ENCODE results near the gene SRSF8.

Gene SRSF8

GRCh38 chr11:95076981-95077380, 10.3 kb downstream of the SRSF8 start:
- H3K4me3 ChIP-seq (replicated peaks; ENCODE audit: low read depth, low read length): no peak overlapping the region
- DNase-seq (ENCODE audit: low read depth): no peak
- TF ChIP-seq, protein P1, sequence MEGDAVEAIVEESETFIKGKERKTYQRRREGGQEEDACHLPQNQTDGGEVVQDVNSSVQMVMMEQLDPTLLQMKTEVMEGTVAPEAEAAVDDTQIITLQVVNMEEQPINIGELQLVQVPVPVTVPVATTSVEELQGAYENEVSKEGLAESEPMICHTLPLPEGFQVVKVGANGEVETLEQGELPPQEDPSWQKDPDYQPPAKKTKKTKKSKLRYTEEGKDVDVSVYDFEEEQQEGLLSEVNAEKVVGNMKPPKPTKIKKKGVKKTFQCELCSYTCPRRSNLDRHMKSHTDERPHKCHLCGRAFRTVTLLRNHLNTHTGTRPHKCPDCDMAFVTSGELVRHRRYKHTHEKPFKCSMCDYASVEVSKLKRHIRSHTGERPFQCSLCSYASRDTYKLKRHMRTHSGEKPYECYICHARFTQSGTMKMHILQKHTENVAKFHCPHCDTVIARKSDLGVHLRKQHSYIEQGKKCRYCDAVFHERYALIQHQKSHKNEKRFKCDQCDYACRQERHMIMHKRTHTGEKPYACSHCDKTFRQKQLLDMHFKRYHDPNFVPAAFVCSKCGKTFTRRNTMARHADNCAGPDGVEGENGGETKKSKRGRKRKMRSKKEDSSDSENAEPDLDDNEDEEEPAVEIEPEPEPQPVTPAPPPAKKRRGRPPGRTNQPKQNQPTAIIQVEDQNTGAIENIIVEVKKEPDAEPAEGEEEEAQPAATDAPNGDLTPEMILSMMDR (IDR thresholded peaks at IDR 0.05; ENCODE audit: low read length, missing control alignments): no peak

DNA sequence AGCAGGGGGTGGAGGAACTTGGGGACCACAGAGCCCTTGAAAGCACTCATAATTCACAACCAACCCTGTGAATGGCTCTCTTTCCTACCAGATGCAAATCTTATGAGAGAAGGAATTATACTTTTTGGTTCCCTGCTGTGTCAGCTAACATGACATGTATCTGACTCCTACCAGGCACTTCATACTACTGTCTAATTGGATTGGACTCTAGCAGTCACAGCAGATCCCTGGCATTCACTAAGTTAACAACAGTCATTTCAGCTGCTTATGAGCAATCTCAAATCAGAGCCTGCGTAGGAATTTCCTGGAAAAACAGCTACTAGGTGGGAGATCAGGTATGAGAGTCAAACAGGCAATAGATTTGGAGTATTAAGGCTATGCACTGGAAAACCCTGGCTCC, 11.8 kb downstream of the SRSF8 start:
- H3K4me3 ChIP-seq (replicated peaks; ENCODE audit: low read depth, low read length): no peak overlapping the region
- TF ChIP-seq, protein P1 (IDR thresholded peaks at IDR 0.05; ENCODE audit: low read length, missing control alignments): no peak
- no peak for DNase-seq (ENCODE audit: low read depth)

- no peak overlapping the region for H3K4me3 ChIP-seq (replicated peaks; ENCODE audit: low read depth, low read length)
- no peak for DNase-seq (ENCODE audit: low read depth)
- TF ChIP-seq, protein P1 (IDR thresholded peaks at IDR 0.05; ENCODE audit: low read length, missing control alignments): no peak
Observed at GRCh38 chr11:95081010-95081409, 14.3 kb downstream of the SRSF8 start.

GRCh38 chr11:95081412-95081811, 14.7 kb downstream of the SRSF8 start:
- peak; percentile 51 for DNase-seq (ENCODE audit: low read depth)
- TF ChIP-seq, protein P1 (IDR thresholded peaks at IDR 0.05; ENCODE audit: low read length, missing control alignments): no peak
- no peak overlapping the region for H3K4me3 ChIP-seq (replicated peaks; ENCODE audit: low read depth, low read length)

- DNase-seq (ENCODE audit: low read depth): no peak
- no peak overlapping the region for H3K4me3 ChIP-seq (replicated peaks; ENCODE audit: low read depth, low read length)
- TF ChIP-seq, protein P1 (IDR thresholded peaks at IDR 0.05; ENCODE audit: low read length, missing control alignments): no peak
Observed at GRCh38 chr11:95082576-95083001, 15.9 kb downstream of the SRSF8 start.

DNA sequence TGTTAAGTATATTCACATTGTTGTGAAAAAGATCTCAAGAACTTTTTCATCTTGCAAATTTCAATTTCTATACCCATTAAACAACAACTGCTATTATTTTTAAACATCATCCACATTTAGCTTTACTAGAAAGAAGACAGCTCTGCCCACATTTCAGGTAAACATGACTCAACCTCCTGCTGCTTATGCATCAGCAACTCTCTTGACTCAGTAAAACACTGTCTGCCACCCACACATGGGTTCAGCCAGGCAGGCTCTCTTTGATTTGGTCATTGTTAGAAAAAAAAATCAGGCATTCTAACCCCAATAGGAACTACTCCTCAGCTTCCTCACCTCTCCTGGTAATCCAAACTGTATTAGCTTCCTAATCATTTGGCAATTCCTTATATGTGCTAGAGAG, 17.8 kb downstream of the SRSF8 start:
- TF ChIP-seq, protein P1 (IDR thresholded peaks at IDR 0.05; ENCODE audit: low read length, missing control alignments): no peak
- no peak for DNase-seq (ENCODE audit: low read depth)
- no peak overlapping the region for H3K4me3 ChIP-seq (replicated peaks; ENCODE audit: low read depth, low read length)

DNA sequence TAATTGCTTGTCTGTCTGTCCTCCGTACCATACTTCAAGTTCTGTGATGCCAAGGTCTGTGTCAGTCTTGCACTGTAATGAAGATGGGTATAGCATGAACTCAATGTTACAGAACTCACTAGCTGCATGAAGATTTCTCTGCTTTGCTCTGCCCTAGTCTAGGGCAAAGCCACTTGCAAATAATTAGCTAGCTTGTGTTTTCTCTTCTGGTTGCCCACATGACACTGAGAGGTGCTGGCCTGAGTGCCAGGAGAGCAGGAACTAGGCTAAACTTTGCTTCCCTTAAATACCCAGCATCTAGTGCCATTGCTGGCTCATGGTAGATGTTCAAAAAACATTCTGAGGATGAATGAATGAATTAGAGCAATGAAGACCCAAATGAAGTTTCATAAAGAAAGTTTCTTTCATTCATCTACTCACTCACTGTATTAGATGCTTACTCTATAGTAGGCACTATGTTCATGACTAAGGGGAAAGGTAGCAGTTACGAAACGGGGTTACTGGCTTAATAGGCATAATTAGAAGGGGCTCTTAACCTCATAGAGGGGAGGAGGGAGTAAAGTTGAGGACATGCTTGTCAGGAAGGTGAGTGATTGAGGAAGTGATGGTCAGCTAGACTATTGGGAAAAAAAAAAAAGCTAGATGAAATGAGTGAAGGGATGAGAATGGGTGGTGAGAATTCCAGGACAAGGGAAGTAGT, 18.5 kb downstream of the SRSF8 start:
- DNase-seq (ENCODE audit: low read depth): no peak
- TF ChIP-seq, protein P1 (IDR thresholded peaks at IDR 0.05; ENCODE audit: low read length, missing control alignments): no peak
- H3K4me3 ChIP-seq (replicated peaks; ENCODE audit: low read depth, low read length): no peak overlapping the region

Measured in fibroblast of pulmonary artery (primary cell).